GM21825 (cell line): ENCODE measurements around the gene PLVAP.

Source experiments
- ATAC-seq: cut with Tn5 transposase; IDR thresholded peaks from one replicate; pipeline ENCODE4 v1.9.1; 2021; ENCODE audit warnings: mild to moderate bottlenecking, moderate library complexity; ENCODE audit not compliant: unreplicated experiment

PLVAP gene

GRCh38 chr19:17303167-17303939 lies 73.8 kb downstream of the PLVAP start, which contains the start of gene ABHD8:
Gene ABHD8 (minus strand): TSS chr19:17303425. CDS start chr19:17301616, 1,809 bp downstream.
- peak; percentile 47 for ATAC-seq

DNA sequence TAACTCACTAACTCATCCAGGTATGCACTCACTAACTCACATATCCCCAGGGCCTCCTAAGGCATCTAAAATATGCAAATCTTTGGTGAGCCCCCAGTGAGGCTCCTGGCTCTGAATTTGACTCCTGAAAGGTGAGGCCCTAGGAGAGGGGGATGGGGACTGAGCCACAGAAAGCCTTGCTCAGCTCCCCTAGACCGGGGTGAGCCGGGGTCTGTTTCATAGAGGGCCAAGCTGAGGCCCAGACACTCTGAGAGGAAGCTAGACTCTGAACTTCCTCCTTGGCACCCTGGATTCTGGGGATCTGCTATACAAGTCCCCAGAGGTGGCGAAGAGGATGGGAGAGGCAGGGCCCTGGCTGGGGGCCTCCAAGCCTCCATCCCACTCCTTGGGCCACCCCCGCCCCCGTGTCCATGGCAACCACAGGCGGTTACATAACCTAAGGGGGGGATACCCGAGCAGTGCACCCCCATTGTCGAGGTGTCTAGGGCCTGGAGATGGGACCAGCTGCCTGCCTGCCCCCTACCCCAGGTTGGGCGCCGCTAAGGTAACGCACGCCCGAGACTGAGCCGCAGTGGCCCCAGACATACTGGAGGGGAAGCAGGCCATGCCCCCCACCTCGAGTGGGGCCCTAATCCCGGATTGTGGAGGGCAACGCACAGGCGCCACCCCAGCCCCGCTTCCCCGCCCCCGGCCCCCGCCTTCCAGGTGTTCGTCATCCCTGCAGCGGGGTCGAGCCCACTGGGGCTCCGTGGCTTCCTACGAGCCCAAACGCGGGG lies 74.6 kb downstream of the PLVAP start:
- ATAC-seq, result no peak
